HepG2 (cell line): Measurements from ENCODE around the gene PLXDC2. TPM values are rescaled to one million over a fixed set of nuclear protein-coding genes. Genes with fewer than 3 reads are reported as not detected.

Experiments
- ATAC-seq: fragments of 200-7000 bp; cut with Tn5 transposase; 3 replicates; pipeline ENCODE4 v1.9.1; 2020; ENCODE audit warnings: mild to moderate bottlenecking, moderate library complexity
- BruUV-seq: library from RNA; stranded (reverse); fragments of 400-500 nt; replicated peaks from 2 replicates; lab custom pipeline; 2021; lab: Mats Ljungman, UMichigan
- CTCF ChIA-PET: fragments of 300-600 bp; formaldehyde crosslinking; extraction: SDS; loops from one replicate; lab custom pipeline; 2021; ENCODE audit warnings: low total read pairs, inconsistent platforms, low intra/inter-chr PET ratio; lab: Yijun Ruan, JAX
- POLR2A ChIA-PET: fragments of 350-600 bp; sonication (Branson Sonifier 250); formaldehyde crosslinking; loops from one replicate; lab custom pipeline; 2020; ENCODE audit warnings: antibody characterized with exemption, inconsistent platforms; lab: Yijun Ruan, JAX
- DNase-seq: peaks from one replicate; pipeline ENCODE4 v3.0.0-alpha.2; 2015; ENCODE audit warnings: low spot score
- FAIRE-seq: peaks from 3 replicates; lab custom pipeline; 2011; peaks lifted over from hg19 to GRCh38; lab: Jason Lieb, UNC
- H2AFZ ChIP-seq: one replicate; pipeline ENCODE4 v1.6.1; 2011; ENCODE audit warnings: low read length, inconsistent platforms
- H3K27ac ChIP-seq: fragments of 300-600 bp; 3 replicates; pipeline ENCODE4 v1.8.0; 2011; ENCODE audit warnings: mixed run types, mild to moderate bottlenecking, mixed read lengths, low read length, inconsistent platforms; ENCODE audit not compliant: insufficient read depth; ENCODE audit errors: extremely low read length
- H3K27me3 ChIP-seq, 2 experiments: fragments of 200-600 bp in 1 of 2; 2 replicates in 1 of 2; 3 replicates in 1 of 2; pipeline versions ENCODE4 v1.6.0 to v1.8.0; 2011; ENCODE audit warnings: low read length in 2 of 2, mild to moderate bottlenecking in 2 of 2, moderate library complexity in 2 of 2, inconsistent platforms in 1 of 2; ENCODE audit not compliant: insufficient read depth in 2 of 2, control insufficient read depth in 1 of 2
- H3K36me3 ChIP-seq, 2 experiments: fragments of 200-600 bp in 1 of 2; replicated peaks in 1 of 2; 2 replicates in 1 of 2; 3 replicates in 1 of 2; pipeline versions ENCODE4 v1.5.1 to v1.8.0; 2011; ENCODE audit warnings: low read length in 2 of 2, inconsistent platforms in 1 of 2; ENCODE audit not compliant: insufficient read depth in 2 of 2, control insufficient read depth in 1 of 2
- H3K4me1 ChIP-seq: 2 replicates; pipeline ENCODE4 v1.5.1; 2012; ENCODE audit warnings: low read length, inconsistent platforms; ENCODE audit not compliant: insufficient read depth
- H3K4me2 ChIP-seq: 2 replicates; pipeline ENCODE4 v1.6.0; 2011; ENCODE audit warnings: low read depth, low read length, inconsistent platforms
- H3K4me3 ChIP-seq, 3 experiments: fragments of 200-600 bp in 1 of 3; sonication (generic), shearing (Covaris generic) in 1 of 3; replicated peaks in 1 of 3; 2 replicates each; pipeline ENCODE4 v1.5.1; 2011 to 2016; ENCODE audit warnings: low read length in 3 of 3, inconsistent platforms in 2 of 3, low read depth in 2 of 3, mild to moderate bottlenecking in 2 of 3, control low read depth in 1 of 3, mixed read lengths in 1 of 3; ENCODE audit not compliant: insufficient read depth in 1 of 3
- H3K79me2 ChIP-seq: one replicate; pipeline ENCODE4 v1.6.1; 2011; ENCODE audit warnings: low read length, inconsistent platforms; ENCODE audit not compliant: insufficient read depth
- H3K9ac ChIP-seq: 2 replicates; pipeline ENCODE4 v1.6.0; 2011; ENCODE audit warnings: mild to moderate bottlenecking, low read depth, low read length, inconsistent platforms; ENCODE audit not compliant: insufficient read depth
- H3K9me3 ChIP-seq: 2 replicates; pipeline ENCODE4 v1.5.1; 2012; ENCODE audit warnings: mild to moderate bottlenecking, low read length
- H4K20me1 ChIP-seq: 2 replicates; pipeline ENCODE4 v1.6.0; 2011; ENCODE audit warnings: inconsistent platforms, mild to moderate bottlenecking, low read length, moderate library complexity; ENCODE audit not compliant: insufficient read depth
- CCAR2 ChIP-seq: fragments of 200-400 bp; formaldehyde crosslinking; optimal IDR thresholded peaks from 2 replicates; pipeline ENCODE3; 2018; ENCODE audit warnings: low read depth, mild to moderate bottlenecking, low read length, moderate library complexity
- ZFP62 ChIP-seq: sonication (generic); formaldehyde crosslinking; IDR thresholded peaks from 2 replicates; pipeline ENCODE4 v1.4.0; 2020; ENCODE audit warnings: missing genetic modification reagents
- ZNF572 ChIP-seq: sonication (generic); formaldehyde crosslinking; IDR thresholded peaks from 2 replicates; pipeline ENCODE4 v1.5.1; 2020; ENCODE audit warnings: mild to moderate bottlenecking, missing genetic modification reagents
- WGBS: methylation state at CpG from one replicate; pipeline ENCODE4 v1.1.6; 2017; ENCODE audit warnings: low lambda C conversion rate; 5-methylcytosine and 5-hydroxymethylcytosine counted together
- in situ Hi-C: cut with HindIII; loops from 2 replicates; pipeline ENCODE4 v1.10.0; 2017; ENCODE audit warnings: low pct_unique_long_range_greater_than_20kb; ENCODE audit not compliant: extremely low pct_ligation_motif_present
- intact Hi-C: fragments of 100-400 bp; cut with micrococcal nuclease; formaldehyde crosslinking; loops from one replicate; pipeline ENCODE4 v1.10.0; 2022; ENCODE audit not compliant: unreplicated experiment
- polyA plus RNA-seq, 8 experiments: library from polyadenylated mRNA; depleted of rRNA in 3 of 8; stranded (reverse) in 7 of 8; unstranded in 1 of 8; fragments of >200 nt; fragmentation: Illumina TruSeq in 4 of 8; extraction: Trizol in 4 of 8; gene quantifications; 2 replicates each; pipeline versions ENCODE4 v1.2.1 to v1.2.3, GENCODE V29; 2011 to 2016; ENCODE audit warnings: low read depth in 4 of 8, missing spikeins in 1 of 8, mixed read lengths in 1 of 8; ENCODE audit not compliant: insufficient read depth in 1 of 8
- total RNA-seq, 5 experiments: library from RNA; depleted of rRNA; stranded (reverse); fragments of >200 nt; fragmentation: Illumina TruSeq; extraction: Trizol; gene quantifications; 2 replicates each; pipeline ENCODE4 v1.2.3, GENCODE V29; 2016; ENCODE audit warnings: low read depth in 1 of 5
- TF ChIP-seq, protein P1 (sequence below): sonication (generic); formaldehyde crosslinking; IDR thresholded peaks from 2 replicates; pipeline ENCODE4 v1.4.0; 2020; ENCODE audit warnings: missing genetic modification reagents, borderline replicate concordance

Gene PLXDC2
- total and polyA plus RNA-seq, 2 of the 13 experiments (the other 11 are each of a cell fraction or from before 2014, with no cell fraction given) = 2.1 to 2.4 TPM

DNA sequence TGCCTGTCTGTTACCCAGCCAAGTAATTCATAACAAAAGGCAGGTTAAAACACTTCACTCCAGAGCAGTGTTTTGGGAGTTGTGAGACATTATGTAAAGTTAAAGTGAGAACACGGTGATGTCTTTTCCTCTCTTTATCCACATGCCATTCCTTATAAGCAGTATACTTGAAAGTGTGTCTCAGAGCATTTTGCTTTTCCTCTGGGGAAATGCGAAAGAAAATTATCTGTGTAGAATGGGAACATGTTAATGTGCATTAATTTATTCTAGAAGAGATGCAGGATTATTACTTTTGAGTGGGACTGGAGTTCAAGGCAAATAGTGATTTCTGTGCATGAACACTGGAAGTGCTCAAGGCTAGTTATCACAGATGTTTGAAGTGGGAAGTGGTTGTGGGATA is 170.4 kb downstream of the PLXDC2 start:
- DNase-seq (no peak), ATAC-seq (no peak), FAIRE-seq (no peak)
- Histone ChIP-seq H3K4me1 (no peaks in the 10 kb centered on the region), H3K4me2 (no peak overlapping the region), H3K4me3 (no peak overlapping the region), H3K79me2 (no peaks in the 10 kb centered on the region), H3K36me3 (no peaks in the 10 kb centered on the region), H4K20me1 (no peaks in the 10 kb centered on the region), H3K9ac (no peak overlapping the region), H2AFZ (no peak overlapping the region), H3K27ac (no peak overlapping the region), H3K9me3 (no peaks in the 10 kb centered on the region), H3K27me3 (no peaks in the 10 kb centered on the region)
- ChIA-PET POLR2A (no interaction called here), CTCF (no interaction called here)
- no TSS peak for BruUV-seq
- TF ChIP-seq CCAR2 = no peak
- TF ChIP-seq ZFP62 (CRISPR knock-in tag) = no peak
- TF ChIP-seq, protein P1, sequence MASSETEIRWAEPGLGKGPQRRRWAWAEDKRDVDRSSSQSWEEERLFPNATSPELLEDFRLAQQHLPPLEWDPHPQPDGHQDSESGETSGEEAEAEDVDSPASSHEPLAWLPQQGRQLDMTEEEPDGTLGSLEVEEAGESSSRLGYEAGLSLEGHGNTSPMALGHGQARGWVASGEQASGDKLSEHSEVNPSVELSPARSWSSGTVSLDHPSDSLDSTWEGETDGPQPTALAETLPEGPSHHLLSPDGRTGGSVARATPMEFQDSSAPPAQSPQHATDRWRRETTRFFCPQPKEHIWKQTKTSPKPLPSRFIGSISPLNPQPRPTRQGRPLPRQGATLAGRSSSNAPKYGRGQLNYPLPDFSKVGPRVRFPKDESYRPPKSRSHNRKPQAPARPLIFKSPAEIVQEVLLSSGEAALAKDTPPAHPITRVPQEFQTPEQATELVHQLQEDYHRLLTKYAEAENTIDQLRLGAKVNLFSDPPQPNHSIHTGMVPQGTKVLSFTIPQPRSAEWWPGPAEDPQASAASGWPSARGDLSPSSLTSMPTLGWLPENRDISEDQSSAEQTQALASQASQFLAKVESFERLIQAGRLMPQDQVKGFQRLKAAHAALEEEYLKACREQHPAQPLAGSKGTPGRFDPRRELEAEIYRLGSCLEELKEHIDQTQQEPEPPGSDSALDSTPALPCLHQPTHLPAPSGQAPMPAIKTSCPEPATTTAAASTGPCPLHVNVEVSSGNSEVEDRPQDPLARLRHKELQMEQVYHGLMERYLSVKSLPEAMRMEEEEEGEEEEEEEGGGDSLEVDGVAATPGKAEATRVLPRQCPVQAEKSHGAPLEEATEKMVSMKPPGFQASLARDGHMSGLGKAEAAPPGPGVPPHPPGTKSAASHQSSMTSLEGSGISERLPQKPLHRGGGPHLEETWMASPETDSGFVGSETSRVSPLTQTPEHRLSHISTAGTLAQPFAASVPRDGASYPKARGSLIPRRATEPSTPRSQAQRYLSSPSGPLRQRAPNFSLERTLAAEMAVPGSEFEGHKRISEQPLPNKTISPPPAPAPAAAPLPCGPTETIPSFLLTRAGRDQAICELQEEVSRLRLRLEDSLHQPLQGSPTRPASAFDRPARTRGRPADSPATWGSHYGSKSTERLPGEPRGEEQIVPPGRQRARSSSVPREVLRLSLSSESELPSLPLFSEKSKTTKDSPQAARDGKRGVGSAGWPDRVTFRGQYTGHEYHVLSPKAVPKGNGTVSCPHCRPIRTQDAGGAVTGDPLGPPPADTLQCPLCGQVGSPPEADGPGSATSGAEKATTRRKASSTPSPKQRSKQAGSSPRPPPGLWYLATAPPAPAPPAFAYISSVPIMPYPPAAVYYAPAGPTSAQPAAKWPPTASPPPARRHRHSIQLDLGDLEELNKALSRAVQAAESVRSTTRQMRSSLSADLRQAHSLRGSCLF = no peak
- no peak for TF ChIP-seq ZNF572 (CRISPR knock-in tag)
- WGBS = 34% methylated on average over 2 of the region's 2 CpGs
- in situ Hi-C loops = no loop called here
- intact Hi-C loops = no loop called here
